Vagina (tissue), 2 donors: ENCODE data around the gene PRRX1.

Experiments
- CTCF ChIP-seq, 3 experiments: fragments of 450-650 bp in 2 of 3; fragments of 200-600 bp in 1 of 3; sonication (generic) in 1 of 3; IDR thresholded peaks; one replicate each; pipeline ENCODE4 v1.5.1; 2017 to 2019; ENCODE audit warnings: antibody characterized with exemption in 3 of 3, mild to moderate bottlenecking in 2 of 3, moderate library complexity in 2 of 3
- POLR2A ChIP-seq, 2 donors: fragments of 450-650 bp; IDR thresholded peaks; one replicate each; pipeline ENCODE4 v1.6.1; 2017; ENCODE audit warnings: antibody characterized with exemption in 2 of 2, mild to moderate bottlenecking in 2 of 2, moderate library complexity in 2 of 2
- POLR2AphosphoS5 ChIP-seq, 2 donors: sonication (generic); formaldehyde crosslinking; IDR thresholded peaks; one replicate each; pipeline ENCODE4 v1.9.0; 2017; ENCODE audit warnings: antibody characterized with exemption in 2 of 2, mild to moderate bottlenecking in 2 of 2, low read depth in 1 of 2; ENCODE audit not compliant: insufficient read depth in 1 of 2

- no peak for TF ChIP-seq POLR2A (IDR thresholded peaks at IDR 0.05)
- TF ChIP-seq CTCF (IDR thresholded peaks at IDR 0.05): no peak
- peak in 1 of 2 donors; percentile 38 for TF ChIP-seq POLR2AphosphoS5 (IDR thresholded peaks at IDR 0.05; ENCODE audit: insufficient read depth in 1 of 2, low read depth in 1 of 2)
These were observed at the start of gene PRRX1 for GRCh38 chr1:170664093-170664827.
